SK-N-MC (cell line): ENCODE results near the gene ARHGAP33.

ENCODE experiments used
- EZH2 ChIP-seq: fragments of 200-600 bp; sonication (generic); IDR thresholded peaks from one replicate; pipeline ENCODE4 v1.6.1; 2017; ENCODE audit warnings: antibody characterized with exemption
- FOXP2 ChIP-seq: optimal IDR thresholded peaks from 2 replicates; pipeline ENCODE3; 2011; ENCODE audit warnings: mild to moderate bottlenecking, moderate library complexity; ENCODE audit not compliant: insufficient read depth; ENCODE audit errors: extremely low read length, control extremely low read depth
- POLR2AphosphoS5 ChIP-seq: IDR thresholded peaks from 2 replicates; pipeline ENCODE4 v1.6.1; 2012; ENCODE audit warnings: mild to moderate bottlenecking, low read depth, low read length, borderline replicate concordance

- TF ChIP-seq POLR2AphosphoS5 (no peak), EZH2 (no peak), FOXP2 (no peak)
Observed at GRCh38 chr19:35738887-35739229, 36.5 kb upstream of the ARHGAP33 start.
